ENCODE results near the gene RMND5B. TPM values are rescaled to one million over a fixed set of nuclear protein-coding genes. Genes with fewer than 3 reads are reported as not detected.

The RMND5B gene
- polyA plus RNA-seq, 1 of the 3 experiments (the other 2 are of a cell fraction) = 42.8 TPM

GRCh38 chr5:178182158-178182876, 51.5 kb downstream of the RMND5B start:
- CTCF ChIA-PET = interaction anchor here (1.2 to 1.5 kb wide), 2 partner anchors 14 to 53 kb away, joined by 3 read pairs; no protein-coding TSS in a partner anchor
- no peaks in the 10 kb centered on the region for H3K79me2 ChIP-seq (ENCODE audit: insufficient read depth)
- H3K4me2 ChIP-seq = no peak overlapping the region
- H3K9me3 ChIP-seq = no peaks in the 10 kb centered on the region
- H3F3A ChIP-seq (replicated peaks; ENCODE audit: insufficient read depth) = no peaks in the 10 kb centered on the region
- H3K36me3 ChIP-seq (replicated peaks in 1 of 2; ENCODE audit: control insufficient read depth in 1 of 2, insufficient read depth in 2 of 2, low read length in 1 of 2) = no peaks in the 10 kb centered on the region
- H3K27ac ChIP-seq (ENCODE audit: low read depth in 2 of 2, low read length in 1 of 2) = no peak overlapping the region
- no peak overlapping the region for H3K9ac ChIP-seq
- no peak for DNase-seq
- H3K4me3 ChIP-seq (ENCODE audit: low read depth in 2 of 2, low read length in 1 of 2) = no peak overlapping the region
- whole genome bisulfite sequencing (ENCODE audit: low lambda C conversion rate) = 59% methylated on average over 4 of the region's 4 CpGs
- POLR2A ChIA-PET = no interaction called here
- no peaks in the 10 kb centered on the region for H3K9me2 ChIP-seq
- H3K27me3 ChIP-seq (ENCODE audit: insufficient read depth) = no peaks in the 10 kb centered on the region
- H3K4me1 ChIP-seq (ENCODE audit: control insufficient read depth in 1 of 2, insufficient read depth in 2 of 2, low read depth in 1 of 2, low read length in 1 of 2) = no peaks in the 10 kb centered on the region; a peak in 1 of 4 replicates
- no peaks in the 10 kb centered on the region for H4K20me1 ChIP-seq (ENCODE audit: insufficient read depth)
- no peak overlapping the region for H2AFZ ChIP-seq (ENCODE audit: low read depth)
- TF ChIP-seq USF2 (IDR thresholded peaks at IDR 0.05; ENCODE audit: borderline replicate concordance, low read depth, low read length) (no peak), TCF12 (IDR thresholded peaks at IDR 0.05) (no peak), GATA2 (CRISPR knock-in tag; IDR thresholded peaks at IDR 0.05) (no peak), RFX5 (IDR thresholded peaks at IDR 0.05; ENCODE audit: low read length) (no peak), TAF1 (IDR thresholded peaks at IDR 0.05; ENCODE audit: borderline replicate concordance, low read depth, low read length) (no peak), IRF3 (IDR thresholded peaks at IDR 0.05; ENCODE audit: low read depth, low read length) (no peak)

- Histone ChIP-seq H3F3A (replicated peaks; ENCODE audit: insufficient read depth) (no peaks in the 10 kb centered on the region), H3K4me2 (no peak overlapping the region; the same call in 1 of the 2 replicates), H3K27me3 (ENCODE audit: insufficient read depth) (no peaks in the 10 kb centered on the region), H3K4me3 (ENCODE audit: low read depth in 2 of 2, low read length in 1 of 2) (no peak overlapping the region), H4K20me1 (ENCODE audit: insufficient read depth) (no peaks in the 10 kb centered on the region), H3K9me2 (no peaks in the 10 kb centered on the region), H2AFZ (ENCODE audit: low read depth) (peak overlapping the region; percentile 76; the same call in 1 of the 2 replicates), H3K9me3 (no peaks in the 10 kb centered on the region), H3K79me2 (ENCODE audit: insufficient read depth) (no peaks in the 10 kb centered on the region), H3K27ac (ENCODE audit: low read depth in 2 of 2, low read length in 1 of 2) (no peak overlapping the region), H3K9ac (no peak overlapping the region), H3K4me1 (ENCODE audit: control insufficient read depth in 1 of 2, insufficient read depth in 2 of 2, low read depth in 1 of 2, low read length in 1 of 2) (no peaks in the 10 kb centered on the region; a peak in 1 of 4 replicates), H3K36me3 (replicated peaks in 1 of 2; ENCODE audit: control insufficient read depth in 1 of 2, insufficient read depth in 2 of 2, low read length in 1 of 2) (no peaks in the 10 kb centered on the region)
- ChIA-PET CTCF (interaction anchor here (1.4 to 3.9 kb wide), 2 partner anchors 10 to 111 kb away, joined by 9 to 18 read pairs; no protein-coding TSS in a partner anchor), POLR2A (interaction anchor here (1.5 kb wide), 1 partner anchor 18 kb away, joined by 11 read pairs; the partner anchor contains the start of gene HNRNPAB)
- WGBS (ENCODE audit: low lambda C conversion rate) = 36% methylated on average over 6 of the region's 6 CpGs
- peak; percentile 45 for DNase-seq
- TF ChIP-seq MEF2A (IDR thresholded peaks at IDR 0.05; ENCODE audit: borderline replicate concordance, low read depth) (no peak), NFIC (IDR thresholded peaks at IDR 0.05; ENCODE audit: borderline replicate concordance) (no peak), TAF1 (IDR thresholded peaks at IDR 0.05; ENCODE audit: borderline replicate concordance, low read depth, low read length) (no peak), TCF12 (IDR thresholded peaks at IDR 0.05) (peak; percentile 29; the same call in 1 of the 2 replicates), EP300 (IDR thresholded peaks at IDR 0.05; ENCODE audit: borderline replicate concordance in 1 of 2, low read depth in 1 of 2, low read length in 1 of 2) (no peak), JUND (IDR thresholded peaks at IDR 0.05) (no peak), GATA2 (CRISPR knock-in tag; IDR thresholded peaks at IDR 0.05) (peak; percentile 43; the same call in 1 of the 2 replicates), GABPA (IDR thresholded peaks at IDR 0.05; ENCODE audit: low read depth) (no peak), FOXJ3 (CRISPR knock-in tag; IDR thresholded peaks at IDR 0.05) (no peak), TEAD4 (IDR thresholded peaks at IDR 0.05; ENCODE audit: borderline replicate concordance, insufficient read depth) (no peak)
Observed at GRCh38 chr5:178186427-178186826, 55.6 kb downstream of the RMND5B start.
